ENCODE measurements around the gene TRIM31.

DNA sequence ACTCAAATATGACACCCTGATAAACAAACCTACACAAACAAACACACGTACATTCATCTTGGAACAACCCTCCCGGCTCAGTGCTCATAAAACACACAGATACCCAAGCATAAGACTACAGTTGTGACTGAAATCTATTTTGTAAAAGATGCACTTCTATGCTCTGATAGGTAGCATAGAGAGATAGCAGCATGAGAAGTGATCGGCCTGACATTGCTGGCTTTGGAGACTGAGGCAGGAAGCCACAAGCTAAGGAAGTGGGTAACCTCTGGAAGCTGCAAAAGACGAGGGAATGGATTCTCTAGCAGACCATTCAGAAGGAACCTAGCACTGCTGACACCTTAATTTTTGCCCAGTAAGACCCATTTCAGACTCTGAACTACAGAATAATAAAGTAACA lies 35.7 kb downstream of the TRIM31 start:
- TF ChIP-seq GRHL2 (CRISPR knock-in tag; IDR thresholded peaks at IDR 0.05; ENCODE audit: insufficient replicate concordance, severe bottlenecking) (no peak), TCF7 (CRISPR knock-in tag; IDR thresholded peaks at IDR 0.05; ENCODE audit: low read depth) (no peak), ZBTB21 (CRISPR knock-in tag; IDR thresholded peaks at IDR 0.05; ENCODE audit: borderline replicate concordance) (no peak), NR3C1 (CRISPR knock-in tag; conservative IDR thresholded peaks at IDR 0.05; ENCODE audit: low read depth) (no peak)
- TF ChIP-seq, protein P1, sequence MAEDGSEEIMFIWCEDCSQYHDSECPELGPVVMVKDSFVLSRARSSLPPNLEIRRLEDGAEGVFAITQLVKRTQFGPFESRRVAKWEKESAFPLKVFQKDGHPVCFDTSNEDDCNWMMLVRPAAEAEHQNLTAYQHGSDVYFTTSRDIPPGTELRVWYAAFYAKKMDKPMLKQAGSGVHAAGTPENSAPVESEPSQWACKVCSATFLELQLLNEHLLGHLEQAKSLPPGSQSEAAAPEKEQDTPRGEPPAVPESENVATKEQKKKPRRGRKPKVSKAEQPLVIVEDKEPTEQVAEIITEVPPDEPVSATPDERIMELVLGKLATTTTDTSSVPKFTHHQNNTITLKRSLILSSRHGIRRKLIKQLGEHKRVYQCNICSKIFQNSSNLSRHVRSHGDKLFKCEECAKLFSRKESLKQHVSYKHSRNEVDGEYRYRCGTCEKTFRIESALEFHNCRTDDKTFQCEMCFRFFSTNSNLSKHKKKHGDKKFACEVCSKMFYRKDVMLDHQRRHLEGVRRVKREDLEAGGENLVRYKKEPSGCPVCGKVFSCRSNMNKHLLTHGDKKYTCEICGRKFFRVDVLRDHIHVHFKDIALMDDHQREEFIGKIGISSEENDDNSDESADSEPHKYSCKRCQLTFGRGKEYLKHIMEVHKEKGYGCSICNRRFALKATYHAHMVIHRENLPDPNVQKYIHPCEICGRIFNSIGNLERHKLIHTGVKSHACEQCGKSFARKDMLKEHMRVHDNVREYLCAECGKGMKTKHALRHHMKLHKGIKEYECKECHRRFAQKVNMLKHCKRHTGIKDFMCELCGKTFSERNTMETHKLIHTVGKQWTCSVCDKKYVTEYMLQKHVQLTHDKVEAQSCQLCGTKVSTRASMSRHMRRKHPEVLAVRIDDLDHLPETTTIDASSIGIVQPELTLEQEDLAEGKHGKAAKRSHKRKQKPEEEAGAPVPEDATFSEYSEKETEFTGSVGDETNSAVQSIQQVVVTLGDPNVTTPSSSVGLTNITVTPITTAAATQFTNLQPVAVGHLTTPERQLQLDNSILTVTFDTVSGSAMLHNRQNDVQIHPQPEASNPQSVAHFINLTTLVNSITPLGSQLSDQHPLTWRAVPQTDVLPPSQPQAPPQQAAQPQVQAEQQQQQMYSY (CRISPR knock-in tag; IDR thresholded peaks at IDR 0.05), result no peak
- TF ChIP-seq, protein P2, sequence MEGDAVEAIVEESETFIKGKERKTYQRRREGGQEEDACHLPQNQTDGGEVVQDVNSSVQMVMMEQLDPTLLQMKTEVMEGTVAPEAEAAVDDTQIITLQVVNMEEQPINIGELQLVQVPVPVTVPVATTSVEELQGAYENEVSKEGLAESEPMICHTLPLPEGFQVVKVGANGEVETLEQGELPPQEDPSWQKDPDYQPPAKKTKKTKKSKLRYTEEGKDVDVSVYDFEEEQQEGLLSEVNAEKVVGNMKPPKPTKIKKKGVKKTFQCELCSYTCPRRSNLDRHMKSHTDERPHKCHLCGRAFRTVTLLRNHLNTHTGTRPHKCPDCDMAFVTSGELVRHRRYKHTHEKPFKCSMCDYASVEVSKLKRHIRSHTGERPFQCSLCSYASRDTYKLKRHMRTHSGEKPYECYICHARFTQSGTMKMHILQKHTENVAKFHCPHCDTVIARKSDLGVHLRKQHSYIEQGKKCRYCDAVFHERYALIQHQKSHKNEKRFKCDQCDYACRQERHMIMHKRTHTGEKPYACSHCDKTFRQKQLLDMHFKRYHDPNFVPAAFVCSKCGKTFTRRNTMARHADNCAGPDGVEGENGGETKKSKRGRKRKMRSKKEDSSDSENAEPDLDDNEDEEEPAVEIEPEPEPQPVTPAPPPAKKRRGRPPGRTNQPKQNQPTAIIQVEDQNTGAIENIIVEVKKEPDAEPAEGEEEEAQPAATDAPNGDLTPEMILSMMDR (IDR thresholded peaks at IDR 0.05), result no peak
